Spleen (tissue), 11 donors: ENCODE data around the gene ACVRL1. TPM values are rescaled to one million over a fixed set of nuclear protein-coding genes. Genes with fewer than 3 reads are reported as not detected.

Experiments used
- DNase-seq: peaks from one replicate; pipeline ENCODE4 v3.0.0-alpha.2; 2020
- H3K27ac ChIP-seq, 8 donors: fragments of 200-600 bp; sonication (generic) in 7 of 8; 1 replicate in 4 of 8; 2 replicates in 4 of 8; pipeline versions ENCODE4 v1.5.0 to v1.8.0; 2016 to 2021; ENCODE audit warnings: inconsistent platforms in 4 of 8, mild to moderate bottlenecking in 4 of 8, moderate library complexity in 1 of 8
- H3K27me3 ChIP-seq, 7 donors: fragments of 200-600 bp; sonication (generic) in 6 of 7; replicated peaks in 1 of 7; 1 replicate in 4 of 7; 2 replicates in 3 of 7; pipeline versions ENCODE4 v1.5.0 to v1.8.0; 2016 to 2021; ENCODE audit warnings: inconsistent platforms in 3 of 7, mild to moderate bottlenecking in 1 of 7
- H3K36me3 ChIP-seq, 6 donors: fragments of 200-600 bp; sonication (generic) in 5 of 6; 1 replicate in 4 of 6; 2 replicates in 2 of 6; pipeline versions ENCODE4 v1.5.0 to v1.8.0; 2016 to 2021; ENCODE audit warnings: inconsistent platforms in 2 of 6
- H3K4me1 ChIP-seq, 6 donors: fragments of 200-600 bp; sonication (generic) in 5 of 6; 1 replicate in 3 of 6; 2 replicates in 3 of 6; pipeline versions ENCODE4 v1.5.0 to v1.8.0; 2016 to 2021; ENCODE audit warnings: inconsistent platforms in 3 of 6
- H3K4me3 ChIP-seq, 8 donors: fragments of 200-600 bp; sonication (generic) in 7 of 8; 1 replicate in 4 of 8; 2 replicates in 4 of 8; pipeline versions ENCODE4 v1.5.0 to v1.8.0; 2016 to 2021; ENCODE audit warnings: inconsistent platforms in 4 of 8, mild to moderate bottlenecking in 4 of 8, moderate library complexity in 2 of 8
- H3K9me3 ChIP-seq, 8 donors: fragments of 200-600 bp; sonication (generic) in 7 of 8; 1 replicate in 4 of 8; 2 replicates in 4 of 8; pipeline versions ENCODE4 v1.5.0 to v1.8.0; 2016 to 2021; ENCODE audit warnings: inconsistent platforms in 4 of 8
- CTCF ChIP-seq, 11 experiments: fragments of 200-600 bp in 7 of 11; fragments of 450-650 bp in 4 of 11; sonication (generic) in 4 of 11; IDR thresholded peaks in 8 of 11; conservative IDR thresholded peaks in 3 of 11; 1 replicate in 7 of 11; 2 replicates in 4 of 11; pipeline versions ENCODE4 v1.4.0 to v1.8.0; 2016 to 2021; ENCODE audit warnings: antibody characterized with exemption in 11 of 11, inconsistent platforms in 4 of 11, mild to moderate bottlenecking in 1 of 11
- POLR2A ChIP-seq, 3 donors: fragments of 450-650 bp; IDR thresholded peaks; one replicate each; pipeline ENCODE4 v1.5.1; 2017; ENCODE audit warnings: antibody characterized with exemption in 3 of 3, mild to moderate bottlenecking in 1 of 3
- POLR2AphosphoS5 ChIP-seq, 3 donors: sonication (generic); formaldehyde crosslinking; IDR thresholded peaks; one replicate each; pipeline ENCODE4 v1.5.1; 2017; ENCODE audit warnings: antibody characterized with exemption in 3 of 3
- WGBS, 5 donors: extraction: QIAGEN DNeasy Blood & Tissue Kit in 3 of 5; methylation state at CpG; one replicate each; pipeline versions ENCODE4 v1.1.5 to v1.1.7; 2013 to 2018; 5-methylcytosine and 5-hydroxymethylcytosine counted together
- intact Hi-C: fragments of 100-400 bp; cut with DNase I; formaldehyde crosslinking; loops from one replicate; pipeline ENCODE4 v1.15.0; 2023; ENCODE audit warnings: low total_unique reads
- polyA plus RNA-seq, 3 donors: library from polyadenylated mRNA; stranded (reverse); fragments of 200-250 nt; gene quantifications; one replicate each; pipeline ENCODE4 v1.2.1, GENCODE V29; 2013
- total RNA-seq, 7 donors: library from RNA; depleted of rRNA in 3 of 7; stranded (reverse); fragments of >200 nt in 3 of 7; fragmentation: NEBNext Ultra II Directional in 4 of 7; extraction: Animal tissue kit (Norgen Biotek cat#: 25700) in 4 of 7; gene quantifications; one replicate each; pipeline versions ENCODE4 v1.1.0 to v1.2.1, GENCODE V29; 2016 to 2021
- donor health status: healthy with polysubstance abuse.
- donor health status: DM: no; HTN: no; CAD: no; lungs with moderate emphysema.
- donor health status: DM: no; HTN: no; CAD: no.
- donor health status: Bipolar disorder and iron deficiency.
- donor health status: healthy.
- donor health status: DM: no; HTN: no; CAD: no.
- donor health status: DM: yes; HTN: yes; CAD: no.

ACVRL1 gene
- total and polyA plus RNA-seq, 10 donors = 12.5 to 109 (median 89.1) TPM

- DNase-seq = no peak
- intact Hi-C loops = loop anchor here (10.0 kb wide), 1 partner anchor 339 kb away; no protein-coding TSS in a partner anchor
- WGBS, 5 donors = 42 to 78% (median 58%) methylated on average over 8 of the region's 8 CpGs
These were observed 33.3 kb upstream of the ACVRL1 start for GRCh38 chr12:51874000-51874399.

DNA sequence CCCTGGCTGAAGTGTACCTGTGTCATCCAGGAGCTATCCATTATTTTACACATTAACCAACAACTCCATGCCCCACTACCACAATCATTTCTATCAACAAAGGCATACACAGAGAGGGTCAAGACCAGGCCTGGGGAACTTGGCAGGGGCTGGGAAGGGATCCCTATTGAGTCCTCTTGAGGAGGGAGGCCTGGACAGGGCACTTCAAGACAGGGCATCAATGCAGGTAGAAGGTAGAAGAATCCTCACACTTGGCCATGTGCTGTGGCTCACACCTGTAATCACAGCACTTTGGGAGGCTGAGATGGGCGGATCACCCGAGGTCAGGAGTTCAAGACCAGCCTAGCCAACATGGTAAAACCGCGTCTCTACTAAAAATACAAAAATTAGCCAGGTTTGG is 32.8 kb upstream of the ACVRL1 start:
- peaks cover 0 to 20% (median 3%) of the 10 kb centered on the region in 7 donors for H3K27me3 ChIP-seq
- H3K9me3 ChIP-seq = no peaks in the 10 kb centered on the region
- peaks cover 16 to 29% (median 19%) of the 10 kb centered on the region in 6 donors for H3K4me1 ChIP-seq
- DNase-seq = no peak
- 79 to 99% (median 93%) methylated on average over 4 of the region's 4 CpGs for WGBS, 5 donors
- no peak overlapping the region for H3K27ac ChIP-seq
- H3K4me3 ChIP-seq = no peak overlapping the region
- no peaks in the 10 kb centered on the region for H3K36me3 ChIP-seq
- TF ChIP-seq POLR2A (IDR thresholded peaks at IDR 0.05) (no peak), CTCF (IDR thresholded peaks at IDR 0.05 in 8 of 11, conservative IDR thresholded peaks at IDR 0.05 in 3 of 11) (no peak), POLR2AphosphoS5 (IDR thresholded peaks at IDR 0.05) (no peak)
- intact Hi-C loops = loop anchor here (10.0 kb wide), 1 partner anchor 340 kb away; no protein-coding TSS in a partner anchor

More at GRCh38 chr12:51874000-51874399, 33.3 kb upstream of the ACVRL1 start:
- peaks cover 17 to 34% (median 23%) of the 10 kb centered on the region in 6 donors for H3K4me1 ChIP-seq
- no peaks in the 10 kb centered on the region for H3K9me3 ChIP-seq
- no peak for TF ChIP-seq POLR2A (IDR thresholded peaks at IDR 0.05)
- no peak for TF ChIP-seq POLR2AphosphoS5 (IDR thresholded peaks at IDR 0.05)
- no peak for TF ChIP-seq CTCF (IDR thresholded peaks at IDR 0.05 in 8 of 11, conservative IDR thresholded peaks at IDR 0.05 in 3 of 11)
- H3K36me3 ChIP-seq = no peaks in the 10 kb centered on the region
- H3K4me3 ChIP-seq = no peak overlapping the region
- no peak overlapping the region for H3K27ac ChIP-seq
- peaks cover 0 to 25% (median 8%) of the 10 kb centered on the region in 7 donors for H3K27me3 ChIP-seq

GRCh38 chr12:51879102-51879501 is 28.2 kb upstream of the ACVRL1 start:
- 95 to 98% (median 96%) methylated on average over 3 of the region's 3 CpGs for WGBS, 5 donors
- no peak for TF ChIP-seq POLR2A (IDR thresholded peaks at IDR 0.05)
- no peak for TF ChIP-seq CTCF (IDR thresholded peaks at IDR 0.05 in 8 of 11, conservative IDR thresholded peaks at IDR 0.05 in 3 of 11)
- no peak for TF ChIP-seq POLR2AphosphoS5 (IDR thresholded peaks at IDR 0.05)

GRCh38 chr12:51883295-51883694 is 24.0 kb upstream of the ACVRL1 start:
- Histone ChIP-seq H3K9me3 (peaks cover 0 to 4% (median 0%) of the 10 kb centered on the region in 8 donors), H3K4me3 (no peak overlapping the region), H3K4me1 (peaks cover 3 to 38% (median 25%) of the 10 kb centered on the region in 6 donors), H3K27me3 (no peaks in the 10 kb centered on the region), H3K36me3 (no peaks in the 10 kb centered on the region), H3K27ac (no peak overlapping the region)
- 67 to 87% (median 76%) methylated on average over 1 of the region's 1 CpG for WGBS, 5 donors
- no peak for DNase-seq
- TF ChIP-seq POLR2A (IDR thresholded peaks at IDR 0.05) (no peak), POLR2AphosphoS5 (IDR thresholded peaks at IDR 0.05) (no peak), CTCF (IDR thresholded peaks at IDR 0.05 in 8 of 11, conservative IDR thresholded peaks at IDR 0.05 in 3 of 11) (no peak)
- intact Hi-C loops = no loop called here

More at GRCh38 chr12:51879102-51879501, 28.2 kb upstream of the ACVRL1 start:
- no peaks in the 10 kb centered on the region for H3K9me3 ChIP-seq
- intact Hi-C loops = loop anchor here (10.0 kb wide), 1 partner anchor 344 kb away; no protein-coding TSS in a partner anchor
- no peaks in the 10 kb centered on the region for H3K27me3 ChIP-seq
- no peak for DNase-seq
- no peak overlapping the region for H3K27ac ChIP-seq
- peaks cover 0 to 9% (median 1%) of the 10 kb centered on the region in 6 donors for H3K4me1 ChIP-seq
- no peaks in the 10 kb centered on the region for H3K36me3 ChIP-seq
- no peak overlapping the region for H3K4me3 ChIP-seq
